Gastrocnemius medialis (tissue), 4 donors: ENCODE data around the gene RABL6. TPM values are rescaled to one million over a fixed set of nuclear protein-coding genes. Genes with fewer than 3 reads are reported as not detected.

ENCODE experiments used
- ATAC-seq, 2 donors: fragments of 150-250 bp; one replicate each; pipeline ENCODE4 v1.9.1; 2016
- DNase-seq, 2 donors: peaks; one replicate each; pipeline ENCODE4 v3.0.0-alpha.2; 2019
- H3K27ac ChIP-seq, 4 donors: fragments of 200-600 bp; sonication (generic); 1 replicate in 1 of 4; 2 replicates in 3 of 4; pipeline ENCODE4 v1.5.1; 2016 to 2018; ENCODE audit warnings: mild to moderate bottlenecking in 2 of 4, moderate library complexity in 1 of 4
- H3K27me3 ChIP-seq, 3 donors: fragments of 200-600 bp; sonication (generic) in 2 of 3; 1 replicate in 1 of 3; 2 replicates in 2 of 3; pipeline versions ENCODE4 v1.5.1 to v1.6.0; 2016 to 2019; ENCODE audit warnings: mild to moderate bottlenecking in 1 of 3, moderate library complexity in 1 of 3
- H3K36me3 ChIP-seq, 2 donors: fragments of 200-600 bp; sonication (generic) in 1 of 2; one replicate each; pipeline ENCODE4 v1.5.1; 2017 to 2018
- H3K4me1 ChIP-seq, 2 donors: fragments of 200-600 bp; sonication (generic) in 1 of 2; one replicate each; pipeline ENCODE4 v1.5.1; 2016 to 2017; ENCODE audit warnings: mild to moderate bottlenecking in 2 of 2
- H3K4me3 ChIP-seq, 4 donors: fragments of 200-600 bp; sonication (generic) in 3 of 4; 1 replicate in 1 of 4; 2 replicates in 3 of 4; pipeline ENCODE4 v1.5.1; 2016 to 2019; ENCODE audit warnings: mild to moderate bottlenecking in 2 of 4
- H3K9me3 ChIP-seq, 3 donors: fragments of 200-600 bp; sonication (generic) in 2 of 3; 1 replicate in 1 of 3; 2 replicates in 2 of 3; pipeline ENCODE4 v1.5.1; 2016 to 2019
- CTCF ChIP-seq, 5 experiments: fragments of 450-650 bp in 3 of 5; fragments of 200-600 bp in 2 of 5; sonication (generic) in 2 of 5; IDR thresholded peaks in 4 of 5; conservative IDR thresholded peaks in 1 of 5; 1 replicate in 4 of 5; 2 replicates in 1 of 5; pipeline ENCODE4 v1.5.1; 2016 to 2019; ENCODE audit warnings: antibody characterized with exemption in 5 of 5, mild to moderate bottlenecking in 3 of 5, moderate library complexity in 3 of 5
- POLR2A ChIP-seq, 2 donors: fragments of 450-650 bp; IDR thresholded peaks; one replicate each; pipeline ENCODE4 v1.6.1; 2017; ENCODE audit warnings: antibody characterized with exemption in 2 of 2, mild to moderate bottlenecking in 2 of 2, moderate library complexity in 2 of 2
- in situ Hi-C, 4 donors: fragments of 200-750 bp; cut with MboI; loops; one replicate each; pipeline versions ENCODE4 v1.15.0 to v1.8.0; 2017; ENCODE audit warnings: low sequenced_read_pairs in 4 of 4
- intact Hi-C: fragments of 100-400 bp; cut with DNase I; formaldehyde crosslinking; loops from one replicate; pipeline ENCODE4 v1.15.1; 2023; ENCODE audit warnings: low total_unique reads
- total RNA-seq, 4 donors: library from RNA; depleted of rRNA; stranded (reverse); fragments of >200 nt; gene quantifications; one replicate each; pipeline versions ENCODE4 v1.1.0 to v1.2.3, GENCODE V29; 2016

RABL6 gene
- total RNA-seq, 4 donors from 2014 or later, result 84.9 to 121 (median 105) TPM

GRCh38 chr9:136790640-136791515 lies 16.9 kb upstream of the RABL6 start, which contains the start of gene TMEM141:
TMEM141 (plus strand) TSS chr9:136791344; CDS start chr9:136791371, 27 bp downstream.
- intact Hi-C loops (loop anchor here (1.0 to 5.0 kb wide), 3 partner anchors 56 to 153 kb away; partner anchors contain the start of genes EDF1, FBXW5 and PHPT1), in situ Hi-C loops (loop anchor here in 1 of 4 donors (25.0 kb wide), 1 partner anchor 146 kb away; the partner anchor contains the start of genes C8G and FBXW5)
- ATAC-seq (peak; percentile 87 to 91), DNase-seq (peak; percentile 100)
- Histone ChIP-seq H3K36me3 (no peaks in the 10 kb centered on the region), H3K9me3 (no peaks in the 10 kb centered on the region), H3K27ac (peak within 1 kb of the TSS; percentile 94 to 99 (median 95)), H3K4me3 (peak within 1 kb of the TSS; percentile 66 to 92 (median 81)), H3K27me3 (no peaks in the 10 kb centered on the region), H3K4me1 (peaks cover 12 to 18% of the 10 kb centered on the region in 2 donors)
- no peak for TF ChIP-seq CTCF (IDR thresholded peaks at IDR 0.05 in 4 of 5, conservative IDR thresholded peaks at IDR 0.05 in 1 of 5)
- peak; percentile 60 to 82 for TF ChIP-seq POLR2A (IDR thresholded peaks at IDR 0.05)

DNA sequence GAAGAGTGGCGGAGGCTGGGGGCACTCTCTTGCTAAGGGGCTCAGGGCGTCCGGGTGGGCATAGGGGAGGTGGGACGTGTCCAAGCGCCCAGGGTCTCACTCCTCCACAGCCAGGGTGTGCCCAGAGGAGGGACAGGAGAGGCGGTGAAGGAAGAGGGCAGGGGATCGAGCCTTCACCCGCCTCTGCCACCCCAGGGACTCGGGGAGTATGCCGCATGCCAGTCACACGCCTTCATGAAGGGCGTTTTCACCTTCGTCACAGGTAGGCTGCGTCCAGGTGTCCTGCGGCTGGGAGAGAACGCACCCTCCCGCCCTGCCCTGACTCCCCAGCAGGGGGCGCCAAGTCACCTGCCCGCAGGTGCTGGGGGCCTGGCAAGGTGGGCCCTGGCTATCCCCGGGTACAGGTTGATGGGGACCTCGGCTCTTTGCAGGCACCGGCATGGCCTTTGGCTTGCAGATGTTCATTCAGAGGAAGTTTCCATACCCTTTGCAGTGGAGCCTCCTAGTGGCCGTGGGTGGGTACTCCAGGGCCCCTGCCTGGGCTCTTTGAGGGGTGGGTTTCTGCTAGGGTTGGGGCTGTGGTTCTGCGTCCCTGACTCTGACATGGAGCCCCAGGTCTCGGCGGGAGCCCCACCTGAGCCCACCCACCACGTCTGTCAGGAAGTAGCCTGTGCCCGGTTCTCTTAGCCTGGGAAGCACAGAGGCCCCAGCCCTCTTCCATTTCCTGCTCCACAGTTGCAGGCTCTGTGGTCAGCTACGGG lies 16.1 kb upstream of the RABL6 start:
- H3K9me3 ChIP-seq, result no peaks in the 10 kb centered on the region
- H3K4me3 ChIP-seq, result peak overlapping the region; percentile 66 to 92 (median 81)
- DNase-seq (peak in 1 of 2 donors; percentile 57), ATAC-seq (peak; percentile 16 to 18)
- H3K36me3 ChIP-seq, result no peaks in the 10 kb centered on the region
- intact Hi-C loops (loop anchor here (5.0 kb wide), 2 partner anchors 56 to 76 kb away; partner anchors contain the start of genes EDF1 and PHPT1), in situ Hi-C loops (loop anchor here in 1 of 4 donors (25.0 kb wide), 1 partner anchor 146 kb away; the partner anchor contains the start of genes C8G and FBXW5)
- H3K27ac ChIP-seq, result peak overlapping the region; percentile 94 to 99 (median 95)
- TF ChIP-seq POLR2A (IDR thresholded peaks at IDR 0.05), result peak in 1 of 2 donors; percentile 14
- TF ChIP-seq CTCF (IDR thresholded peaks at IDR 0.05 in 4 of 5, conservative IDR thresholded peaks at IDR 0.05 in 1 of 5), result peak; percentile 88 to 95 (median 91)
- peaks cover 12 to 18% of the 10 kb centered on the region in 2 donors for H3K4me1 ChIP-seq
- H3K27me3 ChIP-seq, result peaks cover 0 to 2% (median 0%) of the 10 kb centered on the region in 3 donors

- peaks cover under 1 to 8% (median 5%) of the 10 kb centered on the region in 3 donors for H3K27me3 ChIP-seq
- ATAC-seq, result no peak
- no peaks in the 10 kb centered on the region for H3K36me3 ChIP-seq
- H3K4me3 ChIP-seq, result peak overlapping the region in 2 of 4 donors; percentile 81
- in situ Hi-C loops, result loop anchor here in 1 of 4 donors (25.0 kb wide), 1 partner anchor 145 kb away; the partner anchor contains the start of genes C8G and FBXW5
- H3K9me3 ChIP-seq, result no peaks in the 10 kb centered on the region
- H3K4me1 ChIP-seq, result peaks cover 12 to 18% of the 10 kb centered on the region in 2 donors
- no peak for DNase-seq
- peak overlapping the region in 3 of 4 donors; percentile 95 to 99 (median 95) for H3K27ac ChIP-seq
- intact Hi-C loops, result loop anchor here (5.0 kb wide), 2 partner anchors 55 to 75 kb away; partner anchors contain the start of genes EDF1 and PHPT1
- TF ChIP-seq POLR2A (IDR thresholded peaks at IDR 0.05), result no peak
- no peak for TF ChIP-seq CTCF (IDR thresholded peaks at IDR 0.05 in 4 of 5, conservative IDR thresholded peaks at IDR 0.05 in 1 of 5)
Measured at GRCh38 chr9:136792321-136793085, 15.2 kb upstream of the RABL6 start.
